ENCODE data around the gene TSC22D2.

Gene TSC22D2

DNA sequence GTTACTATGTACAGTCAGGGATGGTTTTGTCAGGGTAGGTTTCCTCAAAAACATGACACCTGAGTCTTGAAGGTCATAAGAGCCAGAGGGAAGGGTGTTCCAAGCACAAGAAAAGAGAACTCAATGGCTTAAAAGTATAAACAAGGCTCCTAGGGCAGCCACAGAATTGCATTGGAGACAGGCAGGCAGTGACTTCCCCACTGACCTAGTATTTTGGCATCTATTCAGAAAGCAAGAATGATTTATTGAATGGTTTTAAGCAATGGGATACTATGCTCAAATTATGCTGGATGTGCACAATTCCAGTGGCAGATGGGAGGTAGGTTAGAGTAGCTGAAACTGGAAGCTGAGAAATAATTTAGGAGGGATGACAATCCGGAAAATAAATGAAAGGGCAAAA lies 54.0 kb downstream of the TSC22D2 start:
- H3K9me2 ChIP-seq (replicated peaks; ENCODE audit: insufficient read depth, low read length) = no peaks in the 10 kb centered on the region
- H3K27ac ChIP-seq (ENCODE audit: low read depth, low read length) = no peak overlapping the region
- TF ChIP-seq, protein P1, sequence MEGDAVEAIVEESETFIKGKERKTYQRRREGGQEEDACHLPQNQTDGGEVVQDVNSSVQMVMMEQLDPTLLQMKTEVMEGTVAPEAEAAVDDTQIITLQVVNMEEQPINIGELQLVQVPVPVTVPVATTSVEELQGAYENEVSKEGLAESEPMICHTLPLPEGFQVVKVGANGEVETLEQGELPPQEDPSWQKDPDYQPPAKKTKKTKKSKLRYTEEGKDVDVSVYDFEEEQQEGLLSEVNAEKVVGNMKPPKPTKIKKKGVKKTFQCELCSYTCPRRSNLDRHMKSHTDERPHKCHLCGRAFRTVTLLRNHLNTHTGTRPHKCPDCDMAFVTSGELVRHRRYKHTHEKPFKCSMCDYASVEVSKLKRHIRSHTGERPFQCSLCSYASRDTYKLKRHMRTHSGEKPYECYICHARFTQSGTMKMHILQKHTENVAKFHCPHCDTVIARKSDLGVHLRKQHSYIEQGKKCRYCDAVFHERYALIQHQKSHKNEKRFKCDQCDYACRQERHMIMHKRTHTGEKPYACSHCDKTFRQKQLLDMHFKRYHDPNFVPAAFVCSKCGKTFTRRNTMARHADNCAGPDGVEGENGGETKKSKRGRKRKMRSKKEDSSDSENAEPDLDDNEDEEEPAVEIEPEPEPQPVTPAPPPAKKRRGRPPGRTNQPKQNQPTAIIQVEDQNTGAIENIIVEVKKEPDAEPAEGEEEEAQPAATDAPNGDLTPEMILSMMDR (IDR thresholded peaks at IDR 0.05; ENCODE audit: insufficient read depth, low read length, poor library complexity, severe bottlenecking) = no peak
- no peak for TF ChIP-seq EZH2phosphoT487 (conservative IDR thresholded peaks at IDR 0.05; ENCODE audit: low read length)
- H3K9me3 ChIP-seq (ENCODE audit: insufficient read depth, low read length) = no peaks in the 10 kb centered on the region
- H4K20me1 ChIP-seq (ENCODE audit: low read depth, low read length) = no peaks in the 10 kb centered on the region
- no peaks in the 10 kb centered on the region for H3K79me2 ChIP-seq (ENCODE audit: insufficient read depth, low read length)
- no peaks in the 10 kb centered on the region for H3F3A ChIP-seq (ENCODE audit: insufficient read depth)
- H3K27me3 ChIP-seq (ENCODE audit: low read length) = no peaks in the 10 kb centered on the region
- H3K9ac ChIP-seq (ENCODE audit: low read length) = no peak overlapping the region
- no peak overlapping the region for H2AFZ ChIP-seq (ENCODE audit: low read depth, low read length, severe bottlenecking)
- peaks cover 9% of the 10 kb centered on the region; the same call in 1 of the 2 replicates for H3K36me3 ChIP-seq (ENCODE audit: low read length)
- no peak overlapping the region for H3K4me2 ChIP-seq (ENCODE audit: low read depth, low read length, poor library complexity, severe bottlenecking)
- H3K4me3 ChIP-seq (ENCODE audit: insufficient read depth, low read length, poor library complexity, severe bottlenecking) = no peak overlapping the region

DNA sequence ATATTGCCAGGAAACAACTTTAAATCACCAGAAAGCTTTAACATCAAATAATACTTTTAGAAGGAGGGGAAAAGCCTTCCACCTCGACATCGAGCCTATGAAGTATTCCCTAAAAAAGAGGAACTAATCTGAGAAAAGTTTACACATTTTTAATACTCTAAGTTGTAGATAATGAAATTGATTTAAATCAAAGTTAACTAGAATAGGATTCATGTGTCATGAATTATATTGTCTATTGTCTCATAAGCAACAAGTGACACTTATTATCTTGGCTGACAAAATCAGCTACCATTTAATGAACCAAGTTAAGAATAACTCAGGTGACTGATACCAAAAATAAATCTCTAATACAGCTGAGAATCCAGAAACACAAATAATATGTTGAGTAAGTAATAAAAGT lies 56.6 kb downstream of the TSC22D2 start:
- Histone ChIP-seq H3K9me2 (replicated peaks; ENCODE audit: insufficient read depth, low read length) (no peaks in the 10 kb centered on the region), H3K79me2 (ENCODE audit: insufficient read depth, low read length) (no peaks in the 10 kb centered on the region), H3K4me2 (ENCODE audit: low read depth, low read length, poor library complexity, severe bottlenecking) (no peak overlapping the region), H2AFZ (ENCODE audit: low read depth, low read length, severe bottlenecking) (no peak overlapping the region), H3K9ac (ENCODE audit: low read length) (no peak overlapping the region), H4K20me1 (ENCODE audit: low read depth, low read length) (no peaks in the 10 kb centered on the region), H3K27ac (ENCODE audit: low read depth, low read length) (no peak overlapping the region), H3F3A (ENCODE audit: insufficient read depth) (no peaks in the 10 kb centered on the region), H3K27me3 (ENCODE audit: low read length) (no peaks in the 10 kb centered on the region), H3K36me3 (ENCODE audit: low read length) (no peaks in the 10 kb centered on the region), H3K9me3 (ENCODE audit: insufficient read depth, low read length) (no peaks in the 10 kb centered on the region), H3K4me3 (ENCODE audit: insufficient read depth, low read length, poor library complexity, severe bottlenecking) (no peak overlapping the region)
- TF ChIP-seq, protein P1 (IDR thresholded peaks at IDR 0.05; ENCODE audit: insufficient read depth, low read length, poor library complexity, severe bottlenecking) = no peak
- no peak for TF ChIP-seq EZH2phosphoT487 (conservative IDR thresholded peaks at IDR 0.05; ENCODE audit: low read length)

DNA sequence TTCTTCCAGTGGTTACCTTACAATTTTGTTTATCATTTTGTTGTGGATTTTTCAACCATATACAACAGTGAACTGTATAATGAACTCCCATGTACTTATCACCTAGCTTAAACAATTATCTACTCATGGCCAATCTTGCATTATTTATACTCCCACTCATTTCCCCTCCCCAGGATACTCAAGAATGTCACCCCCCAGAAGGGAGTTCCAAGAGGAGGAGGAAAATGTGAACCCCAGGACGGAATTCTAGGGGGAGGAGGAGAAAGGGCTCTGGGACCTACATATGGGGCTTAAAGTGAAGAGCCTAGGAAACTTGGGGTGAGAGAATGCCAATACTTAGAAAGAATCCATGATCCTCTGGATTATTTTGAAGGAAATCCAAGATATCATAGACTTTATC lies 59.3 kb downstream of the TSC22D2 start:
- H3K27ac ChIP-seq (ENCODE audit: low read depth, low read length) = no peak overlapping the region
- TF ChIP-seq, protein P1 (IDR thresholded peaks at IDR 0.05; ENCODE audit: insufficient read depth, low read length, poor library complexity, severe bottlenecking) = no peak
- no peak for TF ChIP-seq EZH2phosphoT487 (conservative IDR thresholded peaks at IDR 0.05; ENCODE audit: low read length)

More for the DNA sequence above, 59.3 kb downstream of the TSC22D2 start:
- Histone ChIP-seq H3K36me3 (ENCODE audit: low read length) (no peaks in the 10 kb centered on the region), H3F3A (ENCODE audit: insufficient read depth) (no peaks in the 10 kb centered on the region), H2AFZ (ENCODE audit: low read depth, low read length, severe bottlenecking) (no peak overlapping the region), H3K9me2 (replicated peaks; ENCODE audit: insufficient read depth, low read length) (no peaks in the 10 kb centered on the region), H3K79me2 (ENCODE audit: insufficient read depth, low read length) (no peaks in the 10 kb centered on the region), H3K9me3 (ENCODE audit: insufficient read depth, low read length) (no peaks in the 10 kb centered on the region), H4K20me1 (ENCODE audit: low read depth, low read length) (no peaks in the 10 kb centered on the region), H3K9ac (ENCODE audit: low read length) (no peak overlapping the region), H3K4me3 (ENCODE audit: insufficient read depth, low read length, poor library complexity, severe bottlenecking) (no peak overlapping the region), H3K27me3 (ENCODE audit: low read length) (no peaks in the 10 kb centered on the region), H3K4me2 (ENCODE audit: low read depth, low read length, poor library complexity, severe bottlenecking) (no peak overlapping the region)
